ENCODE measurements around the gene MPL.

The MPL gene

DNA sequence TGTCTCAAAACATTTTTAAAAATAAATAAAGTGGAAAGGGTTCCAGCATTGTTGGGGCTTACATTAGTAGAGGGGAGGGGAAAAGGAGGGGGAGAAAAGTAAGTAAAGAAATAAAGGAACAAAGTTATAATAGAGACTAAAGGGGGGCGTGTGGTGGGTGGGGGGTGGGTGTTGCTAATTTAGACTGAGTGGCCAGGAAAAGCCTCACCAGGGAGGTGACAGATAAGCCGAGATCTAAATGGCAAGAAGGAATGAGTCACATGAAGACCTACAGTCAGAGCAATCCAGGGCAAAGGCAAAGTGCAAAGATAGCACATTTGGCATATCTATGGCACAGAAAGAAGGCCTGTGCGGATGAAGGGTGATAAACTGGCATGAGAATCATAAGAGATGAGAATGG is 7.5 kb downstream of the MPL start:
- CTCF ChIA-PET = no interaction called here
- no peak for DNase-seq (ENCODE audit: low spot score)
- POLR2A ChIA-PET (ENCODE audit: low non-redundant PET) = no interaction called here

DNA sequence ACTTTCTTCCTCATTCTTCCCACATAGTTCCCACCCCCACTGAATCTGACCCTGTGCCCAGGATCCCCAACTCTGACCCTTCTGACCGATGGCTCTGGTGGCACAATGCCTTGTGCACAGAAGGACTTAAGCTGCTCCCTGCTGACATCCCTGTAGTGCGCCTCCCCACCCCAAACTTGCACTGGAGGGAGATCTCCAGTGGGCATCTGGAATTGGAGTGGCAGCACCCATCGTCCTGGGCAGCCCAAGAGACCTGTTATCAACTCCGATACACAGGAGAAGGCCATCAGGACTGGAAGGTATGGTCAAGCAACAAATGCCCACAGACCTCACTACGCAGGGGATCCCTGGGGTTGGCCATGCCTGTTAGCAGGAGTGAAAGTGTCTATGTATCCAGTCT is 9.0 kb downstream of the MPL start:
- H3K27ac ChIP-seq = no peak overlapping the region
- CTCF ChIA-PET = no interaction called here
- POLR2A ChIA-PET (ENCODE audit: low non-redundant PET) = no interaction called here

More for the DNA sequence above, 7.5 kb downstream of the MPL start:
- TF ChIP-seq, protein P1, sequence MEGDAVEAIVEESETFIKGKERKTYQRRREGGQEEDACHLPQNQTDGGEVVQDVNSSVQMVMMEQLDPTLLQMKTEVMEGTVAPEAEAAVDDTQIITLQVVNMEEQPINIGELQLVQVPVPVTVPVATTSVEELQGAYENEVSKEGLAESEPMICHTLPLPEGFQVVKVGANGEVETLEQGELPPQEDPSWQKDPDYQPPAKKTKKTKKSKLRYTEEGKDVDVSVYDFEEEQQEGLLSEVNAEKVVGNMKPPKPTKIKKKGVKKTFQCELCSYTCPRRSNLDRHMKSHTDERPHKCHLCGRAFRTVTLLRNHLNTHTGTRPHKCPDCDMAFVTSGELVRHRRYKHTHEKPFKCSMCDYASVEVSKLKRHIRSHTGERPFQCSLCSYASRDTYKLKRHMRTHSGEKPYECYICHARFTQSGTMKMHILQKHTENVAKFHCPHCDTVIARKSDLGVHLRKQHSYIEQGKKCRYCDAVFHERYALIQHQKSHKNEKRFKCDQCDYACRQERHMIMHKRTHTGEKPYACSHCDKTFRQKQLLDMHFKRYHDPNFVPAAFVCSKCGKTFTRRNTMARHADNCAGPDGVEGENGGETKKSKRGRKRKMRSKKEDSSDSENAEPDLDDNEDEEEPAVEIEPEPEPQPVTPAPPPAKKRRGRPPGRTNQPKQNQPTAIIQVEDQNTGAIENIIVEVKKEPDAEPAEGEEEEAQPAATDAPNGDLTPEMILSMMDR (conservative IDR thresholded peaks at IDR 0.05; ENCODE audit: low read depth) = no peak
- H3K27ac ChIP-seq = no peak overlapping the region

DNA sequence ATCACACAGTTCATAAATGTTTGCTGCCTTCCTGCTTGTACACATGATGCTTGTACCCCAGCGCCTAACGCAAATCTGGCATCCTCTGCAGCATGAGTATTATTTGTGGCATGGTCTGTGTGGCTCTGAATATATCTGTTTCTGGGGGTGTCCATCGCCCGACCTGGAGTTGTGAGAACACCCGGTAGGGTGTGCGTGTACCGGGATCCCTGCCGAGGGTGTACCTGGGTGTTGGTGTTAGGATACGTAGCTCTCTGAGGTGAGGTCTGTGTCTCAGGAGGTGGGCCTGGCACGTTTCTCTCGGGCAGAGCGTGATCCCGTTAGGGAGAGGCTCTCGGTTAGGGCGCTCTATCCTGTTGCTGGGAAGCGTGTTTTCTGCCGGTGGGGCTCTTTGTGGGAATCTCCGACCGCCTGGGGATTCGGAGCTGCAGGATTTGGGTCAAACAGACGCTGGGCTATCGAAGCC is 10.8 kb downstream of the MPL start:
- CTCF ChIA-PET = interaction anchor here (0.7 to 0.9 kb wide), 3 partner anchors 63 to 121 kb away, joined by 3 to 5 read pairs (median 4); partner anchors contain the start of gene C1orf210
- DNase-seq (ENCODE audit: low spot score) = peak; percentile 41
- TF ChIP-seq, protein P1 (conservative IDR thresholded peaks at IDR 0.05; ENCODE audit: low read depth) = no peak
- POLR2A ChIA-PET (ENCODE audit: low non-redundant PET) = no interaction called here
- H3K27ac ChIP-seq = peak overlapping the region; percentile 93

More for the DNA sequence above, 9.0 kb downstream of the MPL start:
- TF ChIP-seq, protein P1 (conservative IDR thresholded peaks at IDR 0.05; ENCODE audit: low read depth) = no peak
- DNase-seq (ENCODE audit: low spot score) = no peak

DNA sequence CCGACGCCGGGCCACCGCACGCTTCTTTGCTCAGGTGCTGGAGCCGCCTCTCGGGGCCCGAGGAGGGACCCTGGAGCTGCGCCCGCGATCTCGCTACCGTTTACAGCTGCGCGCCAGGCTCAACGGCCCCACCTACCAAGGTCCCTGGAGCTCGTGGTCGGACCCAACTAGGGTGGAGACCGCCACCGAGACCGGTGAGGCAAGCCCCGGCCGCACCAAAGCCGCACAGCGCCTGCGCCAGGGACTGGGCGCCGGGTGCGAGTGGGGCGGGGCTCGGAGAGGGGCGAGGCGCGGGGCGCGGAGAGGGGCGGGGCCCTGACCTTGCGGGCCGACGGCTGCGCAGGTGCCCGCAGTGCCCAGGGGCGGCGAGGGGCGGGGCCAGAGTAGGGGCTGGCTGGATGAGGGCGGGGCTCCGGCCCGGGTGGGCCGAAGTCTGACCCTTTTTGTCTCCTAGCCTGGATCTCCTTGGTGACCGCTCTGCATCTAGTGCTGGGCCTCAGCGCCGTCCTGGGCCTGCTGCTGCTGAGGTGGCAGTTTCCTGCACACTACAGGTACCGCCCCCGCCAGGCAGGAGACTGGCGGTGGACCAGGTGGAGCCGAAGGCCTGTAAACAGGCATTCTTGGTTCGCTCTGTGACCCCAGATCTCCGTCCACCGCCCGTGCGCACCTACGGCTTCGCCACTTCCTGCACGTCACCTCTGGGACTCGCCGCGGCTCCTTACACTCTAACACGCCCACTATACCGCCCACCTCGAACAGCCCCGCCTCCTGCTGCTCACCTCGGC is 11.4 kb downstream of the MPL start:
- TF ChIP-seq, protein P1 (conservative IDR thresholded peaks at IDR 0.05; ENCODE audit: low read depth) = no peak
- DNase-seq (ENCODE audit: low spot score) = peak; percentile 85
- ChIA-PET POLR2A (ENCODE audit: low non-redundant PET) (no interaction called here), CTCF (interaction anchor here (0.7 to 0.9 kb wide), 3 partner anchors 63 to 122 kb away, joined by 3 to 5 read pairs (median 4); partner anchors contain the start of gene C1orf210)
- peak overlapping the region; percentile 93 for H3K27ac ChIP-seq

DNA sequence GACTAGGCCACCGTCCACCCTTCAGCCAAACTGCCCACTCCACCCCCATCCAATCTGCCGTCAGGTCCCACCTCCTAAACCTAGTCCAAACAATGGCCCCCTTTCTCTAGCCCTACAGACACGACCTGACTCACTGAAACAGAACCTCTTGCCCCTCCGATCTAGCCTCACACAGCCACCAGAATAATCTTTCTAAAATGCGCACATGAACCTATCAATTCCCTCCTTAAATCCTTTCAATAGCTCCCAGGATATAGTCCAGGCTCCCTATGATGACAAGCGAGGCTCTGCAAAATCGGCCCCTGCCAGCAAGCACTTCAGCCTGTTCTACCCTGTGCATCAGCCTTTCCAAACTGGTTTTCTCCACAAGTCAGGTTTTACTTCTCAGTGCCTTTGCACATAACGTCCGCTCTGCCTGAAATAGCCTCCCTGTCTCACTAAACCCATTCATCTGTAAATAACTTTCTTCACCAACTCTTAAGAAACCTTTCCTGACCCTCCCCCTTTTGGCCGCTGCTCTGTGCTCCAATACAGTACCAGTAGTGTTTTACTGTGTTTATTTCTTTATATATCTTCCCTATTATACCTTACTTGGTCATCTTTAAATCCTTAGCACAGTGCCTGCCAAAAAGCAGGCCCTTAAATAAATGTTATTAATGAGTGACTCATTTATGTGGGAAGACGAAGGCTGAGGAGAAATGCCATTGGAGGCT is 12.1 kb downstream of the MPL start:
- TF ChIP-seq, protein P1 (conservative IDR thresholded peaks at IDR 0.05; ENCODE audit: low read depth) = no peak
- peak overlapping the region; percentile 93 for H3K27ac ChIP-seq
- ChIA-PET CTCF (interaction anchor here (0.7 kb wide), 1 partner anchor 213 kb away, joined by 4 read pairs; no protein-coding TSS in a partner anchor), POLR2A (ENCODE audit: low non-redundant PET) (no interaction called here)
- DNase-seq (ENCODE audit: low spot score) = no peak

DNA sequence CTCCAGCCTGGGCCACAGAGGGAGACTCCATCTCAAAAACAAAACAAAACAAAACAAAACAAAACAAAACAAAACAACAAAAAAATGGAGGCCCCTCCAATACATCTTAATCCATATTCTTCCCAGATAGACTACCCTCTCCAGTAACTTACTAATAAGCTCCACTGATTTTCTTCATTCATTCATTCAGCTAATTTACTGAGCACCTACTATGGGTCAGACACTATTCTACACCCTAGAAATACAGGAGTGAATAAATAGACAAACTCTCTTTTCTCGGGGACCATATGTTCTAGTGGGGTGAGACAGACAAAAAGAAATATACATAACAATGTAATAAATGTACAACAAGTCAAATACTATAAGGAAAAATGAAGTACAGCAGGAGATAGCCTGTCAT is 13.4 kb downstream of the MPL start:
- H3K27ac ChIP-seq = no peak overlapping the region; the same call in 1 of the 2 replicates
- TF ChIP-seq, protein P1 (conservative IDR thresholded peaks at IDR 0.05; ENCODE audit: low read depth) = no peak
- ChIA-PET POLR2A (ENCODE audit: low non-redundant PET) (no interaction called here), CTCF (no interaction called here)
- DNase-seq (ENCODE audit: low spot score) = no peak
